Measurements from ENCODE around the gene AK9. TPM values are rescaled to one million over a fixed set of nuclear protein-coding genes. Genes with fewer than 3 reads are reported as not detected.

The AK9 gene
- total and polyA plus RNA-seq, 2 of the 4 experiments (the other 2 are of a cell fraction) = 1.7 to 1.8 TPM

DNA sequence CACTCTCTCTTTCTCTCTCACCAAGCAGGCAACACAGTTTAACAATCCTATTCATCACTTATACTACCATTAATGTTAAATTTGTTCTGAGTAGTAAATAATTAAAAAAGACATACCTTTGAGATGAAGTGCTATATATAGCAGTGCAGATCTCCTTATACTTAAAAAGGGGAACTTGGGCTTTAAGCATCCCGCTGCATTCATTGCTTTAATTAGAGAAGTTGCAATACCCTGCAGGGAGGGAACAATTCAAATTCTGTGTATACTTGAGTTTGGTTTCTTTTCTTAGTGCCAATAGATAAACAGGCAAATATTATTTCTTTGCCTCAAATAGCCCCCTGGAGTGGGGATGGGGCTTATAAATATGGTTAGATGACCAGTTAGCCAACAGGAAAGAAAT lies 197.1 kb downstream of the AK9 start:
- no peak overlapping the region for H2BK120ac ChIP-seq (ENCODE audit: low read depth, low read length)
- H2BK20ac ChIP-seq (ENCODE audit: low read depth, low read length) = no peak overlapping the region
- H4K8ac ChIP-seq (ENCODE audit: low read depth in 2 of 2, low read length in 2 of 2) = no peak overlapping the region
- H3K23ac ChIP-seq (ENCODE audit: low read depth, low read length) = no peak overlapping the region
- ChIA-PET POLR2A (ENCODE audit: unreplicated experiment) (no interaction called here), CTCF (no interaction called here)
- no peaks in the 10 kb centered on the region for H3K9me1 ChIP-seq (ENCODE audit: insufficient read depth, low read length)
- no peak overlapping the region for H4K5ac ChIP-seq (ENCODE audit: low read depth, low read length)
- no peak overlapping the region for H3K18ac ChIP-seq (ENCODE audit: low read depth, low read length)
- H2AK5ac ChIP-seq (ENCODE audit: low read depth, low read length) = no peak overlapping the region
- H2BK15ac ChIP-seq (ENCODE audit: low read depth, low read length) = no peak overlapping the region
- peaks cover 14% of the 10 kb centered on the region for H3K27me3 ChIP-seq (ENCODE audit: control insufficient read depth, insufficient read depth, low read length)
- no peak overlapping the region for H3K27ac ChIP-seq (ENCODE audit: insufficient read depth, low read length)
- H3K4me2 ChIP-seq (ENCODE audit: low read depth, low read length) = no peak overlapping the region
- dilution Hi-C loops (cut with HindIII; ENCODE audit: low sequenced_read_pairs, unreplicated experiment) (no loop called here), in situ Hi-C loops (cut with MboI; ENCODE audit: low sequenced_read_pairs) (no loop called here), intact Hi-C loops (cut with micrococcal nuclease) (no loop called here)
- no peaks in the 10 kb centered on the region for H3K4me1 ChIP-seq (ENCODE audit: control insufficient read depth, insufficient read depth, low read length)
- no peaks in the 10 kb centered on the region for H4K20me1 ChIP-seq (ENCODE audit: insufficient read depth, low read length)
- H3K56ac ChIP-seq (ENCODE audit: extremely low read depth, insufficient read depth, low read length) = no peak overlapping the region
- no peak overlapping the region for H3K4me3 ChIP-seq (ENCODE audit: insufficient read depth, low read depth, low read length)
- BruUV-seq (replicated peaks) = no TSS peak
- H3K4ac ChIP-seq (ENCODE audit: low read depth, low read length) = no peak overlapping the region
- H2BK5ac ChIP-seq (ENCODE audit: low read depth, low read length, poor library complexity, severe bottlenecking) = no peak overlapping the region
- no peak overlapping the region for H3K14ac ChIP-seq (replicated peaks; ENCODE audit: low read depth, low read length)
- DNase-seq (no peak), ATAC-seq (ENCODE audit: low read depth) (no peak)
- H2AFZ ChIP-seq (replicated peaks; ENCODE audit: low read length, poor library complexity) = no peak overlapping the region
- no CpG with 5 or more reads among the region's 1 CpG for WGBS, 2 experiments (ENCODE audit: extremely low coverage in 2 of 2, insufficient read length in 1 of 2)
- H3K9me3 ChIP-seq (ENCODE audit: control insufficient read depth, insufficient read depth, low read length) = no peaks in the 10 kb centered on the region
- no peak overlapping the region for H3K9ac ChIP-seq (ENCODE audit: low read depth, low read length)
- TF ChIP-seq CHD1 (IDR thresholded peaks at IDR 0.05; ENCODE audit: low read depth, low read length) = no peak
- no peak for TF ChIP-seq SMC3 (IDR thresholded peaks at IDR 0.05; ENCODE audit: low read depth, low read length)
- no peak for TF ChIP-seq BHLHE40 (IDR thresholded peaks at IDR 0.05; ENCODE audit: low read depth, low read length)
- no peak for TF ChIP-seq CEBPB (IDR thresholded peaks at IDR 0.05; ENCODE audit: low read depth, low read length)
- no peak for TF ChIP-seq NFE2L2 (IDR thresholded peaks at IDR 0.05; ENCODE audit: low read depth, low read length)
- no peak for TF ChIP-seq RAD21 (IDR thresholded peaks at IDR 0.05; ENCODE audit: low read length)
- TF ChIP-seq, protein P1, sequence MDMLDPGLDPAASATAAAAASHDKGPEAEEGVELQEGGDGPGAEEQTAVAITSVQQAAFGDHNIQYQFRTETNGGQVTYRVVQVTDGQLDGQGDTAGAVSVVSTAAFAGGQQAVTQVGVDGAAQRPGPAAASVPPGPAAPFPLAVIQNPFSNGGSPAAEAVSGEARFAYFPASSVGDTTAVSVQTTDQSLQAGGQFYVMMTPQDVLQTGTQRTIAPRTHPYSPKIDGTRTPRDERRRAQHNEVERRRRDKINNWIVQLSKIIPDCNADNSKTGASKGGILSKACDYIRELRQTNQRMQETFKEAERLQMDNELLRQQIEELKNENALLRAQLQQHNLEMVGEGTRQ (IDR thresholded peaks at IDR 0.05; ENCODE audit: low read depth, low read length) = no peak
- no peak for TF ChIP-seq FOS (IDR thresholded peaks at IDR 0.05; ENCODE audit: low read depth, low read length)
- TF ChIP-seq, protein P2, sequence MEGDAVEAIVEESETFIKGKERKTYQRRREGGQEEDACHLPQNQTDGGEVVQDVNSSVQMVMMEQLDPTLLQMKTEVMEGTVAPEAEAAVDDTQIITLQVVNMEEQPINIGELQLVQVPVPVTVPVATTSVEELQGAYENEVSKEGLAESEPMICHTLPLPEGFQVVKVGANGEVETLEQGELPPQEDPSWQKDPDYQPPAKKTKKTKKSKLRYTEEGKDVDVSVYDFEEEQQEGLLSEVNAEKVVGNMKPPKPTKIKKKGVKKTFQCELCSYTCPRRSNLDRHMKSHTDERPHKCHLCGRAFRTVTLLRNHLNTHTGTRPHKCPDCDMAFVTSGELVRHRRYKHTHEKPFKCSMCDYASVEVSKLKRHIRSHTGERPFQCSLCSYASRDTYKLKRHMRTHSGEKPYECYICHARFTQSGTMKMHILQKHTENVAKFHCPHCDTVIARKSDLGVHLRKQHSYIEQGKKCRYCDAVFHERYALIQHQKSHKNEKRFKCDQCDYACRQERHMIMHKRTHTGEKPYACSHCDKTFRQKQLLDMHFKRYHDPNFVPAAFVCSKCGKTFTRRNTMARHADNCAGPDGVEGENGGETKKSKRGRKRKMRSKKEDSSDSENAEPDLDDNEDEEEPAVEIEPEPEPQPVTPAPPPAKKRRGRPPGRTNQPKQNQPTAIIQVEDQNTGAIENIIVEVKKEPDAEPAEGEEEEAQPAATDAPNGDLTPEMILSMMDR (conservative IDR thresholded peaks at IDR 0.05; ENCODE audit: low read depth, low read length) = no peak
- TF ChIP-seq POLR2A (IDR thresholded peaks at IDR 0.05; ENCODE audit: low read depth, low read length) = no peak
- TF ChIP-seq RFX5 (IDR thresholded peaks at IDR 0.05; ENCODE audit: low read depth, low read length) = no peak
- TF ChIP-seq MAFK (IDR thresholded peaks at IDR 0.05; ENCODE audit: low read depth, low read length) = no peak
- no peak for TF ChIP-seq MXI1 (IDR thresholded peaks at IDR 0.05; ENCODE audit: borderline replicate concordance, low read depth, low read length)
- TF ChIP-seq RCOR1 (IDR thresholded peaks at IDR 0.05; ENCODE audit: insufficient replicate concordance, low read length) = no peak
- no peak for TF ChIP-seq MAZ (IDR thresholded peaks at IDR 0.05; ENCODE audit: borderline replicate concordance, low read depth, low read length)
- TF ChIP-seq, protein P3, sequence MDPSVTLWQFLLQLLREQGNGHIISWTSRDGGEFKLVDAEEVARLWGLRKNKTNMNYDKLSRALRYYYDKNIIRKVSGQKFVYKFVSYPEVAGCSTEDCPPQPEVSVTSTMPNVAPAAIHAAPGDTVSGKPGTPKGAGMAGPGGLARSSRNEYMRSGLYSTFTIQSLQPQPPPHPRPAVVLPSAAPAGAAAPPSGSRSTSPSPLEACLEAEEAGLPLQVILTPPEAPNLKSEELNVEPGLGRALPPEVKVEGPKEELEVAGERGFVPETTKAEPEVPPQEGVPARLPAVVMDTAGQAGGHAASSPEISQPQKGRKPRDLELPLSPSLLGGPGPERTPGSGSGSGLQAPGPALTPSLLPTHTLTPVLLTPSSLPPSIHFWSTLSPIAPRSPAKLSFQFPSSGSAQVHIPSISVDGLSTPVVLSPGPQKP (IDR thresholded peaks at IDR 0.05; ENCODE audit: borderline replicate concordance, low read depth, low read length) = no peak
- no peak overlapping the region for H4K91ac ChIP-seq (ENCODE audit: insufficient read depth, low read depth, low read length)
- no peak overlapping the region for H2AK9ac ChIP-seq (replicated peaks; ENCODE audit: low read depth, low read length, poor library complexity)
- no peaks in the 10 kb centered on the region for H3K36me3 ChIP-seq (ENCODE audit: control insufficient read depth, insufficient read depth, low read length)
- no peaks in the 10 kb centered on the region for H3K79me1 ChIP-seq (ENCODE audit: low read depth in 1 of 2, low read length in 2 of 2)
